Myocyte (in vitro differentiated cells): ENCODE data around the gene TMCC2. TPM values are rescaled to one million over a fixed set of nuclear protein-coding genes. Genes with fewer than 3 reads are reported as not detected.

Experiments
- DNase-seq: peaks from one replicate; pipeline ENCODE4 v3.0.0-alpha.2; 2012; ENCODE audit warnings: low read depth
- total RNA-seq: library from RNA; depleted of rRNA; stranded (reverse); fragments of >200 nt; gene quantifications from 2 replicates; pipeline ENCODE4 v1.2.3, GENCODE V29; 2014

The TMCC2 gene
- total RNA-seq, 1 donor from 2014 or later = 24.0 TPM

- DNase-seq = peak; percentile 55
Measured at GRCh38 chr1:205259324-205259832, 31.6 kb downstream of the TMCC2 start.

DNA sequence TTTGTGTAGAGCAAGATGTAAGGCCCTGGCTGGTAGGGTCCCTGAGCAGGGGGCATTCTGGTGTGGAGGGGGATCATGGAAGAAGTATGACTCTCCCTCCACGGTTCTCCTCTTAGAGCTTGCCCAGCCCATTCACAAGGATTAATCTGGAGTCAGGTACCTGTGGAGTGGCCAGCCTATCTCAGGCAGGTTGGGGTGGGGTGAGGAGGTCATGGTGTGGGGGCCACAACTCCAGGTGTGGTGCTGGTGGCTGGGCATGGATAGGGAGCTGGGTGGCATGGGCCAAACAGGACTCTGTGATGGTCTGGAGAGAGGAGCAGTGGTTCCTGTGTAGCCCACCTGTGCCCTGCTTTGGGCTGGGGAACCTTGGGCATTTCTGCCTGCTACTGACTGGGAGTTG lies 32.3 kb downstream of the TMCC2 start:
- DNase-seq = no peak

GRCh38 chr1:205260948-205261732 lies 33.4 kb downstream of the TMCC2 start:
- DNase-seq = peak; percentile 46

- DNase-seq = peak; percentile 37
Measured at GRCh38 chr1:205261946-205262691, 34.4 kb downstream of the TMCC2 start.

DNA sequence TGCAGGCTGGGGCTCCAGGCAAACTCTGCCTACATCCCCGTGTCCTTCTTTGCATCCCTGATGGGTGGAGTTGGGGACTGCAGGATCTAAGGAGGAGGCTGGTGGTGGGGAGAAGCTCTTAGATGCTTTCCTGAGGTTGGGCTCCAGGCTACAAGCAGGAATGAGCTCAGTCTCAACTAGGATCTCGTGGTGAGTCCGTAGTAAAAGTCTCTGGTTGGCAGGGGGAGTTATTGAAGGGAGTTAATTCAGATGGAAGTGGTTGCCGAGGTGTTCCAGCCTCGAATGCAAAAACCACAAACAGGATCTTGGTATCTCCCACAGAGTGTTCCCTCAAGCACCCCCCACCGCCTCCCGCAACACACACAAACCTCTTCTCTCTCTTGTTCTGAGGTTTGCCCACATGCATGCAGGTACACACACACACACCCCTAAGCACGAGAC lies 35.0 kb downstream of the TMCC2 start:
- peak; percentile 32 for DNase-seq

GRCh38 chr1:205263580-205264190 lies 35.9 kb downstream of the TMCC2 start:
- peak; percentile 45 for DNase-seq

GRCh38 chr1:205266611-205267305 lies 39.0 kb downstream of the TMCC2 start:
- DNase-seq = no peak

DNA sequence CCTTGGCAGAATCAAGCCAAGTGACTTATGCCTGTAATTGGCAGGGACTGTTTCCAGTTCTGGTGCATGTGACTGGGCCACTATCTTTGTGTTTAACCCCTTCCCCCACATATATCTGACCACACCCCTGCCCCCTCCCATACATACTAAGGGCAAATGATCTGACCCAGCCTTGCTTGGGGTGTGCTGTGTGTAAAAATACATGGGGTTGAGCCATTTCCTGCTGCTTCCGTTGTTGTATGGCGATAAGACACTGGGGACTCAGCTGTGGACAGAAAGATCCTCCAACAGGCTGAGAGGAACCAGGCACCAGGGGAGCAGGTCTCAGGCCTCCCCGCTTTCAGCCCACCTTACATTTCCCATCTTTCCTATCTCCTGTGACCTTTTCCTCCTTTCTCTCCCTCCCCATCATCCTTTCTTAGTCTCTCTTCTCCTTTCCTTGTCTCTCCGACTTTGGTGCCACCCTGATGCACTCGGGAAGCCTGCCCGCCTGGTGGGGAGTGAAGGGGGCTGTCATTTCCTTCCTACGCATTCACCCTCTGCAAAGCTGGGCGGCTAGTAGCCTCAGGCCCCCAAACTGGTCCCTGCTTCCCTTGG lies 39.7 kb downstream of the TMCC2 start:
- no peak for DNase-seq

GRCh38 chr1:205268846-205269680 lies 41.3 kb downstream of the TMCC2 start:
- no peak for DNase-seq

- DNase-seq = no peak
Measured at GRCh38 chr1:205269711-205270110, 42.0 kb downstream of the TMCC2 start.

DNA sequence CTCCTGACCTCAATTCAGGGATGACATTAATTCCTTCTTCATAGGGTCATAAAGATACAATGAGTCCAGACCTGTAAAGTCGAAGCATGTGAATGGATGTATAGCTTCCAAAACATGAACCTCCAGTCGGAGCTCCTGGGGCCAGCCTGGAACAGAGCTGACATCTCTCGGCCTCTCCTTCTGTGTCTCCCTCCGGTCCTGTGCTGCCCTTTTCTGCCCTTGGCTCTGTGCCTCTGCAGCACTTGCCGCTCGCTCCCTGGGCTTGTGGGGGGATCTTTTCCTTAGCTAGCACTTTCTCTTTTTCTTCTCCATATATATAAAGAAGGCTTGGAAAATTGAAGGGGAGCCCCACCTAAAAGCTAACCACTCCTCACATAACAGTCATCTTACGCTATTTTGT lies 42.5 kb downstream of the TMCC2 start:
- DNase-seq = no peak

DNA sequence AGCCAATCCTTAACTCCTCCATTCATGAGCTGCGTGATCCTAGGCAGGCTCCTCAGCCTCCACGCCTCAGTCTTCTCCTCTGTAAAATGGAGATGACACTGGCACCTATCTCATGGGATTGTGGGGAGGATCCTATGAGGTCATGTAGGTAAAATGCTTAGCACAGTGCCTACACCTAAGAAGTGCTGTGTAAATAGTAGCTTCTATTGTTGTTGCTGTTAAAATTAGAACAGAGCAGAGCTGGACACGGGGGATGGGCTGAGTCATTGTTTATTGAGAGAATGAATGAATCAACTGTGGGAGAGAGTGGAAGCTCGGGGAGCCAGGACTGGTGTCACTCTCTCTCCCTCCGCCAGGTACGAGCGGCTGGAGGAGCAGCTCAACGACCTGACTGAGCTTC lies 43.0 kb downstream of the TMCC2 start:
- DNase-seq = peak; percentile 40

DNA sequence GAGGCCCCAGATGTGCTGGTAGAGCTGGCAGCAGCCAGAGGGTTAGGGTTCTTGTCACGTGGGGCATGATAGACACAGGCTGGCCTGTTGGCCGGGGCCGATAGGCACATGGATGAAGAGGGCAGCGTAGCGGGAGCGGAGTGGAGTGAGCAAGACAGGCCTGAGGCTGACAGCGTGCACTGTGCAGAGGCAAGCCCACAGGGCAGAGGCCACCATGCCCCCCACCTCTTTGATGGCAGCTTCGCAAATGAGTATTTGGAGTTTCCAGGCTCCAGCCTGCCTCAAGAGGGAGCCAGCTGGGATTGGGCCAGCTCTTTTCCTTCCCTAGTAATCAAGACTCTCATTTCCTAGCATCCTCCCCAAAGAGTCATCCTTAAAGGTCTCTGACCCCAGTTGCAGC lies 43.5 kb downstream of the TMCC2 start:
- DNase-seq = no peak

GRCh38 chr1:205271745-205272144 lies 44.0 kb downstream of the TMCC2 start:
- DNase-seq = no peak

DNA sequence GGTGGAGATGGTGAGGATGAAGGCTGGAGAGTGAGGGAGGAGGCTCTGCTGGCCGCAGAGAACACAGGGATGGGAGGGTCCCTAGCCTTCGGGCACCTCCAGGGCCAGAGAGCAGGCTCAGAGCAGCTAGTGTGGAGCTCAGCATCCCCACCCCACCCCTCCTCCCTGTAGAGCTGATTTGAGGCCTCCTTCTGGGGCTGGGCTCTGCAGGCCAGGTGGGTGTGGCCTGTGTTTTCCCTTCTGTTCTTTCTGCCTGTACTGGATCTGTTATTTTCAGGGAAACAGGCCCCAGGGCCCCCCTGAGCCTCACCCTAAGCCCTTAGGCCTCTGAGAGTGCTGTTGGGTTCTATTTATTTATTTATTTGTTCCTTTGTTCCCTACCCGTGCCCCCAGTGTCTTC lies 44.8 kb downstream of the TMCC2 start:
- no peak for DNase-seq

GRCh38 chr1:205273551-205273982 lies 45.8 kb downstream of the TMCC2 start:
- DNase-seq = peak; percentile 81

- no peak for DNase-seq
Measured at GRCh38 chr1:205274041-205274691, 46.4 kb downstream of the TMCC2 start.

GRCh38 chr1:205275133-205275532 lies 47.4 kb downstream of the TMCC2 start:
- DNase-seq = no peak

- no peak for DNase-seq
Measured at GRCh38 chr1:205275916-205276688, 48.4 kb downstream of the TMCC2 start.
